HUDEP-2 (cell line): ENCODE results near the gene FCRL3.
"Not testable (repeated sequence)": the region's sequence is repeated elsewhere in the genome, so short reads cannot be mapped to it uniquely, and the experiment has no call there.

Source experiments
- DNase-seq, 76 experiments: peaks; one replicate each; lab custom pipeline; 2025; ENCODE audit not compliant: unreplicated experiment in 76 of 76; lab: John Stamatoyannopoulos, UW

FCRL3 gene, protein sequence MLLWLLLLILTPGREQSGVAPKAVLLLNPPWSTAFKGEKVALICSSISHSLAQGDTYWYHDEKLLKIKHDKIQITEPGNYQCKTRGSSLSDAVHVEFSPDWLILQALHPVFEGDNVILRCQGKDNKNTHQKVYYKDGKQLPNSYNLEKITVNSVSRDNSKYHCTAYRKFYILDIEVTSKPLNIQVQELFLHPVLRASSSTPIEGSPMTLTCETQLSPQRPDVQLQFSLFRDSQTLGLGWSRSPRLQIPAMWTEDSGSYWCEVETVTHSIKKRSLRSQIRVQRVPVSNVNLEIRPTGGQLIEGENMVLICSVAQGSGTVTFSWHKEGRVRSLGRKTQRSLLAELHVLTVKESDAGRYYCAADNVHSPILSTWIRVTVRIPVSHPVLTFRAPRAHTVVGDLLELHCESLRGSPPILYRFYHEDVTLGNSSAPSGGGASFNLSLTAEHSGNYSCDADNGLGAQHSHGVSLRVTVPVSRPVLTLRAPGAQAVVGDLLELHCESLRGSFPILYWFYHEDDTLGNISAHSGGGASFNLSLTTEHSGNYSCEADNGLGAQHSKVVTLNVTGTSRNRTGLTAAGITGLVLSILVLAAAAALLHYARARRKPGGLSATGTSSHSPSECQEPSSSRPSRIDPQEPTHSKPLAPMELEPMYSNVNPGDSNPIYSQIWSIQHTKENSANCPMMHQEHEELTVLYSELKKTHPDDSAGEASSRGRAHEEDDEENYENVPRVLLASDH

DNA sequence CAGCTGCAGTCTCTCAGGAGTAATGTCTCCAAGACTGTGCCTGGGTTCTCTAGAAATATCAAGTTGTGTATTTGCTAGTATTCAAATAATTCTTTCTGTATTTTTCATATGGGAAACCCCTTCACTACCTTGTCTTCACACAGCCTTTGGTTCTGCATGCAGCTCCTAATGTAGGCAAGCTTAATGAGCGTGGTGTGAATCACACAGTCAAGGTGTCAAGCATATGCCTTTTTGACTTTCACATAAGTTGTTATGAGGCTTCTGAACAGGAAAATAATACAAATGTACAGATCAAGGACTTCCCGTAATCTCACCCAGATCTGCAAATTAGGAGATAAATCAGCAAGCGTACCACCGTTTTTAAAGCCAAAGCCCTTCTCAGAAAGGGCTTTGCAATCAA lies at the start of gene FCRL3:
TSS of gene FCRL3 (minus strand) at position 38 of the 400 bp plus-strand sequence. CDS start 280 bp downstream, outside the sequence.
- DNase-seq = no peak

DNA sequence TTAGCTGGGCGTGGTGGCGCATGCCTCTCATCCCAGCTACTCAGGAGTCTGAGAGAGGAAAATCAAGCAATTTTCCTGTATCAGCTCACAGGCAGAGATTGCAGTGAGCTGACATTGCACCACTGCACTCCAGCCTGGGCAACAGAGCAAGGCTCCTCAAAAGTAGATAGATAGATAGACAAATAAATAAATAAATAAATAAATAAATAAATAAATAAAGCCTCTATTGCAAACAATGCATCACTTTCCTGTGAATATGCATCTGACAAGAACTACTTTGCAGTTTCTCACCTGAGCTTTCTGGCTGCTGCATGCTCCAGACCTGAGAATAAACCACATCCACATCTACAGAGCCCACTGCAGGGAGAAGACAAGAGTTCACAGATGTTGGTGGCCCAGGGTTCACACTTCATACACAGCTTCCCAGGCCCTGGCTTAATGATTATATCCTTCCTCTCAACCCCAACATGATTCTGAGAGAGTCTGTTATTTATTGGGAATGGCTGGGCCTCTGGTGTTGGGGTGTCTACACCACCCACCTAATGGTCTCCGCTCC lies 47.8 kb upstream of the FCRL3 start:
- DNase-seq = no peak

DNA sequence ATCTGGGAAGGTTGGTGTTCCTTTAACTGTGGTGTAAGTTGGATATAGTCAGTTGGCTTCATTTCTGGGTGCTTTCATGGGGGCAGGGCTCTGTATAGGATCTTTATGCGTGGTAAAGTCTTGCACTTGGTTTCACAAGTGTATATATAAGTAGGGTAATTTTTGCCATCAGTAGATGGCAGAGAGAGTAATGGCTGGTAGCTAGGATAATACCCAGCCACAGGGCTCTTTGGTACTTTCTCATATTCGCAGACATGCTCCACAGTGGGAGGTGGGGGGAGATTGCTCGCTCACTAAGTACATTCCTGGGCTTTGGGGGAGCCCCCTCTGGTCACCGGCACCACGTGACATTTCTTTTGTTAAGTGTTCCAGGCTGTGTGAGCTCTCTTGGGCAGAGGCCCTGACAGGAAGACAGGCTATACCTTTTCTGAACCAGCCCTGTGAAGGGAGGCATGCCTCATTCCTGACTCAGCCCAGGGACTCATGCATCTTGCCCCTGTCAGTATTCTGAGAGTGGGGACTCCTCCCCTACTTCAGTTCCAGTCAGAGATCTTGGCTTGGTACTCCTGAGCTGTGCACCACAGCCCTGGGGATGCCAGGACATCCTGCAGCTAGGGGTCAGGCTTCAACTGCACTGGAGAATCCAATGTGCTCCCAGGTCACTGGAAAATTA lies 38.8 kb upstream of the FCRL3 start:
- DNase-seq = no peak

DNA sequence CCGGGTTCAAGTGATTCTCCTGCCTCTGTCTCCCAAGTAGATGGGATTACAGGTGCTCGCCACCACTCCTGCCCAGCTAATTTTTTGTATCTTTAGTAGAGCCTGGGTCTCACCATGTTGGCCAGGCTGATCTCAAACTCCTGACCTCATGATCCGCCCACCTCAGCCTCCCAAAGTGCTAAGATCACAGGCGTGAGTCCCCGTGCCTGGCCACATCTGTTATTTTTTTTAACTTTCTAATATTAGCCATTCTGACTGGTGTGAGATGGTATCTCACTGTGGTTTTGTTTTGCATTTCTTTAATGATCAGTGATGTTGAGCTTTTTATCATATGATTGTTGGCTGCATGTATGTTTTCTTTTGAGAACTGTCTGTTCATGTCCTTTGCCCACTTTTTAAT lies 35.4 kb upstream of the FCRL3 start:
- DNase-seq = not testable (repeated sequence)

DNA sequence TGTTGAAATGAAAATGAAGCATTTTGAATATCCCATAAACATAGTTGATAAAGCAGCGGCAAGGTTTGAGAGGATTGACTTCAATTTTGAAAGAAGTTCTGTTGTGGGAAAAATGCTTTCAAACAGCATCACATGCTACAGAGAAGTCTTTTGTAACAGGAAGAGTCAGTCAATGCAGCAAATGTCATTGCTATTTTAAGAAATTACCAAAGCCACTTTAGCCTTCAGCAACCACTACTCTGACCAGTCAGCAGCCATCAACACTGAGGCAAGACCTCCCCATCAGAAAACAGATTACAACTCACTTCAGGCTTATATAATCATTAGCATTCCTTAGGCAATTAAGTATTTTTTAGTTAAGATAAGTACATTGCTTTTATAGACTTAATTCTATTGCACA lies 33.8 kb upstream of the FCRL3 start:
- DNase-seq = no peak

DNA sequence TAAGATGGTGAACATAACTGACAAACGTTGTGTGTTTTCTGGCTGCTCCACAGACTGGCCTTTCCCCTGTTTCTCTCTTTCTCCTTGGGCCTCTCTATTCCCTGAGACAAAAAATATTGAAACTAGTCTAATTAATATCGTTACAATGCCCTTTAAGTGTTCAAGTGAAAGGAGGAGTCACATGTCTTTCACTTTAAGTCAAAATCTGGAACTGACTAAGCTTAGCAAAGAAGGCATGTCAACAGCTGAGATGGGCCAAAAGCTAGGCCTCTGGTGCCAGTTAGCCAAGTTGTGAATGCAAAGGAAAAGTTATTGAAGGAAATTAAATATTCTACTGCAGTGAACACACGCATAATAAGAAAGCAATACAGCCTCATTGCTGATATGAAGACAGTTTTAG lies 32.2 kb upstream of the FCRL3 start:
- DNase-seq = no peak

DNA sequence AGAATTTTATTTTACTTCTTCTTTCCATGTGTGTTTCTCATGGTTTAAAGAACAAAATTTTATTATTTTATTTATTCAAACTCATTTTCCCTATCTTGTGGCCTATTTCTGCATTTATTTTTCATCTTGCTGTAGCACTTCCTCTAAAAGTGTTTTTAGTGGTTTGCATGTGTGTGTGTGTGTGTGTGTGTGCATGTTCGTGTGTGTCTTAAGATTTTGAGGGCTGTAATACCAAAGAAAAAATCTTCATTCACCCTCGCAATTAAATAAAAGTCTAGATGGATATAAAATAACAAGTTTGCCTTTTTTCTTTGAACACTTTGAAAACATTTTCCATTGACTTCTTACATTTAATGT lies 24.6 kb upstream of the FCRL3 start:
- DNase-seq = no peak

DNA sequence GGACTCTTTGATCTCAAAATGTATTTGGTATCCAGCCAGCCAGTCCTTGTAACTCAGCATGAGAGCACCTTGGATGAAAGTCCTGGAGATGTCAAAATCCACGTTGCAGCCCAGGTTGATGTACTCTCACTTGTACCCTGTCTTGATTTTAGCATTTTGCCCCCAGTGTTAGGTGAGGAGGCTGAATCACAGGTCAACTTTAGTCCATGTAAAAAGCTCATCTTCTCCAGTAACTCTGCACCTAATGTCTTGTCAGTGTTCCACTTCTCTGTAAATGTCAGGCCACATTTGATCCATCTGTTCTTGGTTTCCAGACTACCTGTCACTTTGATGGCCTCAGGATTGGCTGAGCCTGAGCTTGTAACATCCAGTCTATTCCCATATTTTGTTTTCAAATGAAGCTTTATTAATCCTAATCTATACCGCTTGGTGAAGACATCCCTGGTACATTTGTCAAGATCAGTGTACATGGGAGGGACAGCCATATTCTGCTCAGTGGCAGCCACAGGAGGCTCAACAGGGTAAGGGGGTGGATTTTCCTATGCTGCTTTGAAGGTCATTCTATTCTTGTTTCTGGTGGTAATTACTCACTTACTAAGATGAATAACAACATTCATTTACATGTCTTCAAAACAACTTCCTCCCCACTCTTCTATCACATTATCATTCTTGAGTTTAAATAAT lies 24.1 kb upstream of the FCRL3 start:
- DNase-seq = no peak

DNA sequence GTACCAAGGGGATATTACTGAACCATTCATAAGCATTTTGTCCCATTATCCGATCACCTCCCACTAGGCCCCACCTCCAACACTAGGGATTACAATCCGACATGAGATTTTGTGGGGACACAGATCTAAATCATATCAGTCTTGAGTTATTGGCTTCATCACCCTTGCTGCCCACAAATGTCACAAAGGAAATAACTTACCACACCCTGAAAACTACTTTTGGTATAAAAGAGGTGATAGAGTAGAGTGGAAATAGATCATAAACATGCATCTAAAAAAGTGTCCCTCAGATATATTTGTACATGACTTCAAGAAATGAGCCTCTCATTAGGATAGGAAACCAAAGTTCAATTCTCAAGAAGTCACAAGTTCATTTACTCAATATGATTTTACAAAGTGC lies 22.6 kb upstream of the FCRL3 start:
- no peak for DNase-seq

DNA sequence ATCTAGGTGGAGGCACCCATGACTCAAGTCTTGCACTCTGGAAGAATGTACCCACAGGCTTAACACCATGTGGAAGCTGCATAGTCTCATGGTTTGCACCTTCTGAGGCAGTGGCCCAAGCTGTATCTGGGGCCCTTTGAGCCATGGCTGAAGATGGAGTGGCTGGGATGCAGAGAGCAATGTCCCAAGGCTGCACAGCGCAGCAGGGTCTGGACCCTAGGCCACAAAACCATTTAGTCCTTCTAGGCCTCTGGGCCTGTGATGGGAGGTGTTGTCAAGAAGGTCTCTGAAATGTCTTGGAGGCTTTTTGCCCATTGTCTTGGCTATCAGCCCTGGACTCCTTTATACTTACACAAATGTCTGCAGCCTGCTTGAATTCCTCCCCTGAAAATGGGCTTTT lies 21.4 kb upstream of the FCRL3 start:
- DNase-seq = no peak

DNA sequence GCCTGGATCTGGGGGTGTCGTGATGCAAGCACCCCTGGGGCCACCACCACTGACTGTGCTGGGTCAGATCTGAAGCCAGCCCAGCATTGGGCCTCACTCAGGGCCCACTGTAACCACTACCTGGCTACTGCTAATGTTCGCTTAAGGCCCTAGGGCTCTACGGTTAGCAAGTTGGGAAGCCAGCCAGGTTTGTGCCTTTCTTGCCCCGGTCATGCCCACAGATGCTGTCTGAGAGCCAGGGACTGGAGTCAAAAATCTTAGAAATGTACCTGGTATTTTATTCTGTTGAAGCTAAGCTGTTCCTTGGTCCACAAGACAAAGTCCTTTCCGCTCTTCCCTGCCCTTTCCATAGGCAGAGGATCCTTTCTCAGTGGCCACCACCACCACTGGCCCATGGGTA lies 15.2 kb upstream of the FCRL3 start:
- DNase-seq = no peak

DNA sequence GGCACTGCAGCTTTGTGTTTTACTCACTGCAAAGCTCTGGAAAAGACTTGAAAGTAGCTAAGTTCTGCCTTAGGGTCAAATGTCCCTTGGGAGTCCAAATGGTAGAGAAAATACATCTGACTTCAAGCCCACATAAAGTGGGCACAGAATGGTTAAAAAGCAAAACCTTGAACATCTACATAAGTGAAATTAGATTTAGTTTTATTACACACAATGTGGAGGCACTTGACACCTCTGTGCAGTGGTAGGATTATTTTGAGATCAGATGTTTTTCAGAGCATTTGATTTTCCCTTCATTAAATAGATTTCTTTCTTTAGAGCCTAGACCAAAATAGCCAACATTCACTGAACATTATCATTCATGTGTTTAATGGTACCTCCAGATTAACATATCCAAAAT lies 11.2 kb upstream of the FCRL3 start:
- no peak for DNase-seq

DNA sequence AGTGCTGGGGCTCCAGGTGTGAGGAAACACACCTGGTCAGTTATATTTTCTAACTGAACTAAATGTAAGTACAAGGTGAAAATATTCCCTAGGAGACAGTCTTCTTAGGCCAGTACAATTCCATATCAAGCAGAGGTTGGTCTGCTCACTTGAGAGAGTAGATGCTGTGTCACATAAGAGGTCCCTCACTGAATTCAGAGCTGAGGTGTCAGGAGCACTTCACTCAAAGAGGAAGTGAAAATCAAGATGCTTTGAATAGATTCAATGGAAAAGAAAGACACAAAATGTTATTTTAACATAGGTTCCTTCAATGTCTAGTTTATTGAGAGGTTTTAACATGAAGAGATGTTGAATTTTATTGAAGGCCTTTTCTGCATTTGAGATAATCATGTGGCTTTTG lies 4.3 kb upstream of the FCRL3 start:
- no peak for DNase-seq

DNA sequence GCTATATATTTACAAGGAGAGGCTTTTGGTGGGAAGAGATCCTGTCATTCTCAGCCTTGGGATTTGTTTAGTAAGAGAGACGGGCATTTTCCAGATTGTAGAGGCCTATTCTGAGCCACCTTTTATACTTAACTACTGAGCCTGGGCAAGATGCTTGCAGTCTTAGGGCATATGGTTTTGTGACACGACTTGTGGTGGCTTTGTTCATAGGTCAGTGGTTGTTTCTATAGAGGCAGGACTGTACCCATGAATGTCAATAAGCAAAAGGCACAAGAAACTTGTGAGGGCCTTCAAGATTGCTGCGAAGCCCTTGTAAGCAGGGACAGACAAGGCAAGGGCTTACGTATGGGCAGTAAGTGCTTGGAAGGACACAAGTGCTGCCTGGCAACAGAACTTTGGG lies 3.4 kb upstream of the FCRL3 start:
- DNase-seq = no peak

DNA sequence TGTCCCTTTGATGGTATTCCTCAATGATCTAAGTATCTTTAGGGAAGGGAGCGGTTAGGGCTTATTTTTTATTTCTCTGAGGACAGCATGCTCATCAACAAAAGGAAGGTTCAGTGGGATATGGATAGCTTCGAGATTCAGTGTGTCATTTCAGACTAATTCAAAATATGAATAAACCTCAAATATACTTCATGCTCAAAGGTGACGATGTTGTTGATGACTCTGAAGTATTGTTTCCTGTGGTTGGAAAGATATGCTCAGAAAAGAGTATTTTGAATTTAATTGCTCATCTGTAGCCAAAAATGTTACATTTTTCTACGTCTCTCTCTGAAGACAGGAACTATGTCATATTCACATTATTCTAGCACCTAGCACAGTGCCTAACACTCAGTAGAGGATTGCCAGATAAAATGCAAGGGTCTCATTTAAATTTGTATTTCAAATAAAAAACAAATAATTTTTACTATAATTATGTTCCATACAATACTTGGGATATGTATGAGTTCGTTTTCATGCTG lies 1.8 kb upstream of the FCRL3 start:
- no peak for DNase-seq

DNA sequence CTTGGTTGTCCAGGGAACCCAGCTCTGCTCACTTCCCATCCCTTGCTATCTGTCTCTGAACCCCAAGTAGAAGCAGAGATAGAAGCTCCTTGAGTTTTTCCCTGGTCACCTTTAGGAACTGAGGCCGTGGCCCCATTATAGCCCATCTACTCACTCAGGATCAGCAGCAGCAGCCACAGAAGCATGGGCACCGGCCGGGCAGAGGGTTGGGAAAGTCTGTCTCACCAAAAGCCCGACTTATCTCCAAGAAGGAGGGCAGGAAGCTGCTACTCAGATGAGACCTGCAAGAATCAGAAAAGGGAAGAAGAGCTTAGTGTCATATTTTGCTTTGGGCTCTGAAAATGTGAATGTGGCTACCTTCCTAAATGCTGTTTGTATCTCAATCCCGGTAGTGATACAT lies 264 bp downstream of the FCRL3 start:
- no peak for DNase-seq

DNA sequence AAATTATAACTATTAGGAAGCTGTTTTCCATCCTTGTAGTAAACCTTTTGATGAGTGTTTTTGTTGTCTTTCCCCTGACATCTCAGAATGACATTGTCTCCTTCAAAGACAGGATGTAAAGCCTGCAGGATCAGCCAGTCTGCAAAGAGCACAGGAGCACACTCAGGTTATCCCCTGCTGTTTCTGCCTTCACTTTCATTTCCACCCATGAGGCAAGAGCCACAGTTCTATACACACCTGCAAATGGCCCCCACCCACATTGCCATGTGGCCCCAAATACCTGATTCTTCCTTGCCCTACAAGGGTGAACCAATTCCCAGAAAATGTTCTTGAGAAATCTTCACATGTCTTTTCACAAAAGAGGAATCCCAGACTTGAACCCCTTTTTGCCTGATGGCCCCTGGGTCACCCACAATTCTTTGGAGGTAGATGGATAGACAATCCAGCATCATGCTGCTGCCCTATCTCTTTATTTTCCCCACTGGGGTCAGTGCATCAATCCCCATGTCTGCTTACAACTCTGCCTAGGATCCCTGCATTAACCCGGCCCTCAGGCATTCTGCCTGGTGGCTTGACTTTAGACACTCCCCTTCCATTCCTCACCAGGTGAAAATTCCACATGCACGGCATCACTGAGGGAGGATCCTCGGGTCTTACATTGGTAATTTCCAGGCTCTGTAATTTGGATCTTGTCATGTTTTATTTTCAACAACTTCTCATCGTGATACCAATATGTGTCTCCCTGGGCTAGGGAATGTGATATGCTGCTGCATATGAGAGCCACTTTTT lies 2.6 kb downstream of the FCRL3 start:
- no peak for DNase-seq

DNA sequence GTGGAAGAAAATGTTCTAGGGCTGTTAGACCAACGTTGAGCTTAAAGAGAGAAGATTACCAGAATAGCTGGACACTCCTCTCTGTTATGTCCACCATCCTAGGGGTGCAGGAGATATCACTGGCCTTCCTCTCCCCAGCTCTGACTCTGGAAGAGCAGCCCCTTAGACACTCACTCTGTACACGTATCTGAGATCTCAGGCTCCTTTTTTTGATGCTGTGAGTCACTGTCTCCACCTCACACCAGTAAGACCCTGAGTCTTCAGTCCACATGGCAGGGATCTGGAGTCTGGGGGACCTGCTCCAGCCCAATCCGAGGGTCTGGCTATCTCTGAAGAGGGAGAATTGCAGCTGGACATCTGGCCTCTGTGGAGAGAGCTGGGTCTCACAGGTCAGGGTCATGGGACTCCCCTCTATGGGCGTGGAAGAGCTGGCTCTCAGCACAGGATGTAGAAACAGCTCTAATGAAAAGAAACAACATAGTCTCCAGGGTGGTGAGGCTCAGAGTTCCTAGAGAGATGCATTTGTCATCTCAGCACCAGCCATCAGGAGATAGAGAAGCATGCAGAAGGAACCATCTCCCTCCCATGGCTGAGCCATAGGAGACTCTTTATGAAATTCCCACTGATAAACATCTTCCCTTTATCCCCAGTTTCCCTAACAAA lies 3.5 kb downstream of the FCRL3 start:
- no peak for DNase-seq

DNA sequence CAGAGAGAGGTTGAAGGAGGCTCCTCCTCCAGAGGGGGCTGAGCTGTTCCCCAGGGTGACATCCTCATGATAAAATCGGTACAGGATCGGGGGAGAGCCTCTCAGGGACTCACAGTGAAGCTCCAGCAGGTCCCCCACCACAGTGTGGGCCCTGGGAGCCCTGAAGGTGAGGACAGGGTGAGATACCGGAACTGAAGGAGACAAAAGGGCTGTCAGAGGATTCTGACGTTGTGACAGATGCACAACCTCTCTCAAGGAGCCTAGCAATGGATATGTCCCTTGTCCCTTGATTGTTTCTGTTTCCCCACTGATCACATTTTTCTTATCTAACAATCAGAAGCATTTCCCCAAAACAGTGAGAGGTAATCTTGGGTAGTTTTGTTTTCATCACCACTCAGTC lies 5.2 kb downstream of the FCRL3 start:
- no peak for DNase-seq
